ENCODE data around the gene ECE1.
A peak's percentile ranks its signal among the peaks of the same experiment; 100 is the strongest.

The ECE1 gene

GRCh38 chr1:21330544-21330943 lies 40.3 kb upstream of the ECE1 start:
- no peak overlapping the region for H3K4me3 ChIP-seq (replicated peaks; ENCODE audit: low read depth, low read length)
- TF ChIP-seq, protein P1, sequence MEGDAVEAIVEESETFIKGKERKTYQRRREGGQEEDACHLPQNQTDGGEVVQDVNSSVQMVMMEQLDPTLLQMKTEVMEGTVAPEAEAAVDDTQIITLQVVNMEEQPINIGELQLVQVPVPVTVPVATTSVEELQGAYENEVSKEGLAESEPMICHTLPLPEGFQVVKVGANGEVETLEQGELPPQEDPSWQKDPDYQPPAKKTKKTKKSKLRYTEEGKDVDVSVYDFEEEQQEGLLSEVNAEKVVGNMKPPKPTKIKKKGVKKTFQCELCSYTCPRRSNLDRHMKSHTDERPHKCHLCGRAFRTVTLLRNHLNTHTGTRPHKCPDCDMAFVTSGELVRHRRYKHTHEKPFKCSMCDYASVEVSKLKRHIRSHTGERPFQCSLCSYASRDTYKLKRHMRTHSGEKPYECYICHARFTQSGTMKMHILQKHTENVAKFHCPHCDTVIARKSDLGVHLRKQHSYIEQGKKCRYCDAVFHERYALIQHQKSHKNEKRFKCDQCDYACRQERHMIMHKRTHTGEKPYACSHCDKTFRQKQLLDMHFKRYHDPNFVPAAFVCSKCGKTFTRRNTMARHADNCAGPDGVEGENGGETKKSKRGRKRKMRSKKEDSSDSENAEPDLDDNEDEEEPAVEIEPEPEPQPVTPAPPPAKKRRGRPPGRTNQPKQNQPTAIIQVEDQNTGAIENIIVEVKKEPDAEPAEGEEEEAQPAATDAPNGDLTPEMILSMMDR (IDR thresholded peaks at IDR 0.05; ENCODE audit: low read depth, low read length, missing control alignments): no peak
- no peak for DNase-seq (ENCODE audit: extremely low read depth, low read depth)

- H3K4me3 ChIP-seq (replicated peaks; ENCODE audit: low read depth, low read length): no peak overlapping the region
- DNase-seq (ENCODE audit: extremely low read depth, low read depth): no peak
- TF ChIP-seq, protein P1 (IDR thresholded peaks at IDR 0.05; ENCODE audit: low read depth, low read length, missing control alignments): no peak
Measured at GRCh38 chr1:21329209-21329844, 39.1 kb upstream of the ECE1 start.

GRCh38 chr1:21327566-21328323 lies 37.5 kb upstream of the ECE1 start:
- no peak overlapping the region for H3K4me3 ChIP-seq (replicated peaks; ENCODE audit: low read depth, low read length)
- TF ChIP-seq, protein P1 (IDR thresholded peaks at IDR 0.05; ENCODE audit: low read depth, low read length, missing control alignments): no peak
- no peak for DNase-seq (ENCODE audit: extremely low read depth, low read depth)

DNA sequence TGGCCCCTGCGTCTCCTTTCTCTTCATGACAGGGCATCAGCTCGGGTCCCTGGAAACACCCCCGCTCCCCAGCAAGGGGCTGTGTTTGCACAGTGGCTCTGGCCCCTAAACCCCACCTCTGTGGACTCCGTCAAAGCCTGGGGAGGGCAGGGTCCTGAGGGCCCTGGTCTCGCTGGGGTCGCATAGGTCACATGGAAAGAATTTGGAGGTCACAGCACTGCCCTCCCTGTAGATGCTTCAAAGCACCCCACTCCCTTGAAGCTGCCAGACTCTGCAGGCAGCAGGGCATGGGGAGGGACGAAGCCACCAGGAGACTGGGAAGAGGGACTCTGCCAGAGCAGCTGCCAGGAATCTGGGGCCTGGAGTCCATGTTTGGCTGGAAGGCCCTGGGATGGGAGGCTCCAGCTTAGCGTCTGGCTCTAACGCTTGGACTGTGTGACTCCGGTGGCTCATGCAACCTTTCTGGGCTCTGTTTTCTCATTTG lies 36.6 kb upstream of the ECE1 start:
- DNase-seq (ENCODE audit: extremely low read depth, low read depth): no peak
- H3K4me3 ChIP-seq (replicated peaks; ENCODE audit: low read depth, low read length): no peak overlapping the region
- TF ChIP-seq, protein P1 (IDR thresholded peaks at IDR 0.05; ENCODE audit: low read depth, low read length, missing control alignments): no peak

- TF ChIP-seq, protein P1 (IDR thresholded peaks at IDR 0.05; ENCODE audit: low read depth, low read length, missing control alignments): no peak
- no peak for DNase-seq (ENCODE audit: extremely low read depth, low read depth)
- no peak overlapping the region for H3K4me3 ChIP-seq (replicated peaks; ENCODE audit: low read depth, low read length)
Measured at GRCh38 chr1:21325731-21326387, 35.6 kb upstream of the ECE1 start.

DNA sequence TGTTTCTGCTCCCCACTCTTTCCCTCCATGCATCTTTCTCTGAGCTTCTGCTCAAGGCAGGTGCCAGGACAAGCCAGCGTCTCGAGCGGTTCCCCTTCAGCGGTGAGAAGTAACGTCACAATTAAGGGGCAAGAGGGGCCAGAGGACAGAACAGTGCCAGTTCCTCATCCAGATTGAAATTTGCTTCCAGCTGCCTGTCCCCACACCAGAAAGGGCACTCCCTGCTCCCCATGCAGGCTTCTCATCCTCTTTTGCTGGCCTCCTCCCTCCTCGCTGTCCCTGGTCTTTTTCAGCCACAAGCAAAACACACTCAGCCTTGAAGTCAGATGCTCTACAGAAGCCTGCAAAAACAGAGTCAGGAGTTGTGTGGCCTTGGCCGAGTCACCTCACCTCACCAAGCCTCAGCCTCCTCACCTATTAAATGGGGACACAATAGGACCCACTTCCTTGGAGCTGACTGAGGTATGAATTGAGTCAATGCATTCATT lies 35.0 kb upstream of the ECE1 start:
- H3K4me3 ChIP-seq (replicated peaks; ENCODE audit: low read depth, low read length): peak overlapping the region; percentile 13
- DNase-seq (ENCODE audit: extremely low read depth, low read depth): no peak
- TF ChIP-seq, protein P1 (IDR thresholded peaks at IDR 0.05; ENCODE audit: low read depth, low read length, missing control alignments): no peak

All from HFF-Myc (cell line).